CD4-positive, alpha-beta memory T cell (primary cell): Measurements from ENCODE around the gene CDC123. TPM values are rescaled to one million over a fixed set of nuclear protein-coding genes. Genes with fewer than 3 reads are reported as not detected.

Source experiments
- CTCF ChIA-PET: fragments of 350-600 bp; sonication (Branson Sonifier 250); formaldehyde crosslinking; loops from one replicate; lab custom pipeline; 2021; ENCODE audit warnings: inconsistent platforms; ENCODE audit not compliant: partially characterized antibody; lab: Charles Lee
- POLR2A ChIA-PET: fragments of 350-600 bp; sonication (Branson Sonifier 250); formaldehyde crosslinking; loops from one replicate; lab custom pipeline; 2021; ENCODE audit not compliant: partially characterized antibody; lab: Charles Lee
- DNase-seq, 5 donors: peaks; one replicate each; pipeline versions ENCODE4 v3.0.0 to v3.0.0-alpha.2; 2020 to 2022; ENCODE audit warnings: mixed read lengths in 1 of 5
- H3K27ac ChIP-seq: one replicate; pipeline ENCODE4 v1.7.0; 2013; ENCODE audit warnings: low read depth, low read length
- H3K27me3 ChIP-seq: 2 replicates; pipeline ENCODE4 v1.7.0; 2013; ENCODE audit warnings: mild to moderate bottlenecking, low read length, moderate library complexity; ENCODE audit not compliant: insufficient read depth
- H3K36me3 ChIP-seq: 2 replicates; pipeline ENCODE4 v1.7.0; 2013; ENCODE audit warnings: mild to moderate bottlenecking, low read length, moderate library complexity; ENCODE audit not compliant: insufficient read depth
- H3K4me1 ChIP-seq: 2 replicates; pipeline ENCODE4 v1.7.0; 2013; ENCODE audit warnings: mild to moderate bottlenecking, low read length, moderate library complexity; ENCODE audit not compliant: insufficient read depth
- H3K4me3 ChIP-seq, 2 donors: one replicate each; pipeline ENCODE4 v1.7.0; 2013; ENCODE audit warnings: low read length in 2 of 2, mild to moderate bottlenecking in 1 of 2
- H3K9me3 ChIP-seq, 2 donors: one replicate each; pipeline ENCODE4 v1.7.0; 2013; ENCODE audit warnings: low read length in 2 of 2, control low read depth in 1 of 2; ENCODE audit not compliant: control insufficient read depth in 1 of 2
- H3K27ac Mint-ChIP-seq, 7 donors: one replicate each; pipeline ENCODE4 v1.8.0; 2020 to 2021; ENCODE audit warnings: mixed read lengths in 7 of 7, mild to moderate bottlenecking in 6 of 7, inconsistent platforms in 3 of 7, moderate library complexity in 3 of 7
- H3K27me3 Mint-ChIP-seq, 2 donors: one replicate each; pipeline ENCODE4 v1.8.0; 2020 to 2021; ENCODE audit warnings: mixed read lengths in 2 of 2
- H3K36me3 Mint-ChIP-seq, 2 donors: one replicate each; pipeline ENCODE4 v1.8.0; 2020 to 2021; ENCODE audit warnings: mixed read lengths in 2 of 2, inconsistent platforms in 1 of 2, mild to moderate bottlenecking in 1 of 2
- H3K4me1 Mint-ChIP-seq, 4 donors: one replicate each; pipeline ENCODE4 v1.8.0; 2020 to 2021; ENCODE audit warnings: mixed read lengths in 4 of 4, mild to moderate bottlenecking in 1 of 4
- H3K4me3 Mint-ChIP-seq, 8 donors: one replicate each; pipeline ENCODE4 v1.8.0; 2020 to 2021; ENCODE audit warnings: mixed read lengths in 8 of 8, mild to moderate bottlenecking in 7 of 8, moderate library complexity in 6 of 8, inconsistent platforms in 3 of 8
- H3K9me3 Mint-ChIP-seq, 8 donors: one replicate each; pipeline ENCODE4 v1.8.0; 2020 to 2021; ENCODE audit warnings: mixed read lengths in 8 of 8, mild to moderate bottlenecking in 5 of 8, inconsistent platforms in 3 of 8, moderate library complexity in 1 of 8
- intact Hi-C: fragments of 100-400 bp; cut with micrococcal nuclease; formaldehyde crosslinking; loops from one replicate; pipeline ENCODE4 v1.15.1; 2023
- polyA plus RNA-seq, 2 donors: library from polyadenylated mRNA; unstranded; fragments of 300-500 nt; fragmentation: Illumina TruSeq; gene quantifications; one replicate each; pipeline ENCODE4 v1.2.3, GENCODE V29; 2021
- total RNA-seq, 2 experiments: library from RNA; stranded (reverse); gene quantifications; one replicate each; pipeline ENCODE4 v1.2.3, GENCODE V29; 2021

Gene CDC123
- total and polyA plus RNA-seq, 4 experiments from 2014 or later, result 40.7 to 124 (median 71.4) TPM

DNA sequence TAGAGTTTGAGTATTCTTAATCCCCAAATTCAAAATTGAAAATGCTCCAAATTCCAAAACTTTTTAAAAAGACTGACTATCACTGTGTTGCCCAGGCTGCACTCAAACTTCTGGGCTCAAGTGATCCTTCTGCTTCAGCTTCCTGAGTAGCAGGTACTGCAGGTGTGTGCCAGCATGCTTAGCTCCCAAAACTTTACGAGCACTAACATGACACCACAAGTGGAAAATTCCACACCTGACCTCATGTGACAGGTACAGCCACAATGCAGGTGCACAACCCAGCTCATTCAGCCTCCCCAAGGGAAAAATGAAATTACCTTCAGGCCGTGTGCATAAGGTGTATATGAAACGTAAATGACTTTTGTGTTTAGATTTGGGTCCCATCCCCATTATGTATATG lies 16.5 kb downstream of the CDC123 start:
- DNase-seq, result no peak
- no peak overlapping the region for H3K27ac ChIP-seq
- CTCF ChIA-PET, result interaction anchor here (0.8 to 6.0 kb wide), 5 partner anchors 9 to 498 kb away, joined by 3 to 54 read pairs (median 3); no protein-coding TSS in a partner anchor
- Mint-ChIP-seq H3K27me3 (no peaks in the 10 kb centered on the region), H3K9me3 (no peaks in the 10 kb centered on the region), H3K4me1 (peaks cover 10 to 33% (median 18%) of the 10 kb centered on the region in 4 donors), H3K4me3 (no peak overlapping the region), H3K36me3 (peaks cover 40 to 62% of the 10 kb centered on the region in 2 donors), H3K27ac (peak overlapping the region in 2 of 7 donors; percentile 2 to 10)
- peaks cover 53% of the 10 kb centered on the region for H3K36me3 ChIP-seq
- no peaks in the 10 kb centered on the region for H3K27me3 ChIP-seq
- H3K4me1 ChIP-seq, result peaks cover 6% of the 10 kb centered on the region
- no peaks in the 10 kb centered on the region for H3K9me3 ChIP-seq
- no peak overlapping the region for H3K4me3 ChIP-seq
- intact Hi-C loops, result loop anchor here (5.0 kb wide), 1 partner anchor 885 kb away; no protein-coding TSS in a partner anchor
- POLR2A ChIA-PET, result no interaction called here

DNA sequence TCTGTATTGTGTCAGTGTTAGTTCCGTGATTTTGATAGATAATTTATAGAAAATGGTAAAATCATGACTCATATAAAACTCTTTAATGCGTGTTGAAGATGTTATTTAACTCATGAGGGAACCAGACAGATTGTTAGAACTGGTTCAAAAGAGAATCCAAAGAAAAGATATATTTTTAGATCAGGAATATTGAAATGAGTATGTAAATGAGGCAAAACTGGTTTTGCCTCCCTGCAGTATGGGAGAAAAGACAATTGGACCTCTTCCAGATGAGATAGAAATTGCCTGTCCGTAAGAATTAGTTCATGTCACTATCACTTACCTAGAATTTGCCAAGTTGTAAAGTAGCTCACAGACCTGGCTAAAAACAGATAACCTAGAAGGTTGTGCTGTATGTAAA lies 17.6 kb downstream of the CDC123 start:
- H3K4me1 ChIP-seq, result peaks cover 6% of the 10 kb centered on the region
- peaks cover 10 to 26% (median 18%) of the 10 kb centered on the region in 4 donors for H3K4me1 Mint-ChIP-seq
- H3K9me3 Mint-ChIP-seq, result no peaks in the 10 kb centered on the region
- ChIA-PET CTCF (interaction anchor here (1.0 to 6.0 kb wide), 14 partner anchors 11 to 689 kb away, joined by 3 to 54 read pairs (median 6); partner anchors contain the start of genes CDC123 and NUDT5), POLR2A (interaction anchor here (0.6 to 4.4 kb wide), 3 partner anchors 16 to 83 kb away, joined by 3 to 17 read pairs (median 6); partner anchors contain the start of genes CDC123 and NUDT5)
- H3K9me3 ChIP-seq, result no peaks in the 10 kb centered on the region
- no peak for DNase-seq
- H3K36me3 Mint-ChIP-seq, result peaks cover 39 to 56% of the 10 kb centered on the region in 2 donors
- H3K27ac ChIP-seq, result no peak overlapping the region
- intact Hi-C loops, result loop anchor here (1.0 to 5.0 kb wide), 3 partner anchors 19 to 884 kb away; partner anchors contain the start of gene NUDT5
- no peak overlapping the region for H3K4me3 ChIP-seq
- H3K27ac Mint-ChIP-seq, result no peak overlapping the region
- H3K27me3 Mint-ChIP-seq, result no peaks in the 10 kb centered on the region
- no peak overlapping the region for H3K4me3 Mint-ChIP-seq
- H3K36me3 ChIP-seq, result peaks cover 48% of the 10 kb centered on the region
- no peaks in the 10 kb centered on the region for H3K27me3 ChIP-seq

DNA sequence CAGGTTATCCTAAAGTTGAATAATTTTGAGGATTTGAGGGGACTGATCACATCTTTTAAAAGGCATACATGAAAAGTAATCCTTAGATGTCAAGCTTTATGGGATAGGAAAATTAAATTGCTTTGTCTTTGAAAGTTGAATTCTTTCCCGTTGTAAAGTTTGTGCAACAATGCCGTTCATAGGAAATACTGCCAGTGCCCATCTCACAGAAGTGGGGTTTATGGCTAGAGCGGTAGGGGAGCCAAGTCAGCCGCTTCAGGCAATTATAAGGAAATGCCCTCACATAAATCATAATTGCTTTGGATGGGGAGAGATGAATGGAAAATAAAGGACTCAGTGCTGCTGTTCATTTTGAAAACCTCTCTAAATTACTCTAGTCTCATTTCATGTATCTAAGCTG lies 18.1 kb downstream of the CDC123 start:
- Mint-ChIP-seq H3K27me3 (no peaks in the 10 kb centered on the region), H3K36me3 (peaks cover 39 to 56% of the 10 kb centered on the region in 2 donors), H3K9me3 (no peaks in the 10 kb centered on the region), H3K4me3 (no peak overlapping the region), H3K27ac (peak overlapping the region in 4 of 7 donors; percentile 26 to 94 (median 82)), H3K4me1 (peaks cover 10 to 21% (median 17%) of the 10 kb centered on the region in 4 donors)
- POLR2A ChIA-PET, result interaction anchor here (1.9 to 4.4 kb wide), 2 partner anchors 16 to 18 kb away, joined by 6 to 17 read pairs; partner anchors contain the start of genes CDC123 and NUDT5
- Histone ChIP-seq H3K4me1 (peaks cover 6% of the 10 kb centered on the region), H3K9me3 (no peaks in the 10 kb centered on the region), H3K4me3 (no peak overlapping the region), H3K27ac (no peak overlapping the region), H3K36me3 (peaks cover 53% of the 10 kb centered on the region), H3K27me3 (no peaks in the 10 kb centered on the region)
- no peak for DNase-seq
- intact Hi-C loops, result loop anchor here (1.0 to 5.0 kb wide), 3 partner anchors 19 to 883 kb away; partner anchors contain the start of gene NUDT5
- CTCF ChIA-PET, result interaction anchor here (0.5 to 6.0 kb wide), 19 partner anchors 10 to 688 kb away, joined by 3 to 54 read pairs (median 4); partner anchors contain the start of genes CDC123 and NUDT5

DNA sequence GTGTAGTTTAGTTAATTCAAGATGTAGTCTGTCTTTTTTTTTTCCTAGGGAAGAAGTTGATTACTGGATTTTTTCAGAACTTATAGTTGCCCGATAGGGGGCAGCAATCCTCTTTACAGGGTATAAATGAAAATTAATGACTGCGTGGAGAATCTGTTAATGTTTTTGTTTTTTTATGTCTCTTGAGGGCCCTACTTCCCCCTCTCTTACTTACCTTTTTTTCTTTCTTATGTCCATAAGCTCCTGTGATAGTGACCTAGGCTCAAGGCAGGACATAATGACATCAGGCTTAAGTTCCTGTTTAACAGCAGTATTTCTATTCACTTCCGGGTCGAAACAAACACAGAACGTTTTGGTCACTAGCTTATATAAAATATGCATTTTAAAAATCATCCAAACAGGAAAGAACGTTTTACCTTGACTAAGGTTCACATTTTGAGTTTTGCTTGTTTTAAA lies 18.8 kb downstream of the CDC123 start:
- H3K4me1 ChIP-seq, result peaks cover 6% of the 10 kb centered on the region
- intact Hi-C loops, result loop anchor here (1.0 to 5.0 kb wide), 4 partner anchors 20 to 883 kb away; partner anchors contain the start of gene NUDT5
- H3K36me3 Mint-ChIP-seq, result peaks cover 41 to 56% of the 10 kb centered on the region in 2 donors
- CTCF ChIA-PET, result interaction anchor here (0.6 to 6.0 kb wide), 27 partner anchors 9 to 686 kb away, joined by 3 to 54 read pairs (median 4); partner anchors contain the start of genes CDC123 and NUDT5
- no peaks in the 10 kb centered on the region for H3K9me3 ChIP-seq
- peak; percentile 45 to 54 (median 53) for DNase-seq
- no peaks in the 10 kb centered on the region for H3K9me3 Mint-ChIP-seq
- no peak overlapping the region for H3K4me3 ChIP-seq
- no peaks in the 10 kb centered on the region for H3K27me3 ChIP-seq
- H3K27ac ChIP-seq, result peak overlapping the region; percentile 22
- H3K4me1 Mint-ChIP-seq, result peaks cover 10 to 20% (median 16%) of the 10 kb centered on the region in 4 donors
- peak overlapping the region; percentile 45 to 94 (median 89) for H3K27ac Mint-ChIP-seq
- H3K4me3 Mint-ChIP-seq, result peak overlapping the region; percentile 48 to 79 (median 68)
- H3K27me3 Mint-ChIP-seq, result no peaks in the 10 kb centered on the region
- peaks cover 52% of the 10 kb centered on the region for H3K36me3 ChIP-seq
- POLR2A ChIA-PET, result interaction anchor here (1.9 to 4.4 kb wide), 2 partner anchors 17 to 19 kb away, joined by 6 to 17 read pairs; partner anchors contain the start of genes CDC123 and NUDT5

DNA sequence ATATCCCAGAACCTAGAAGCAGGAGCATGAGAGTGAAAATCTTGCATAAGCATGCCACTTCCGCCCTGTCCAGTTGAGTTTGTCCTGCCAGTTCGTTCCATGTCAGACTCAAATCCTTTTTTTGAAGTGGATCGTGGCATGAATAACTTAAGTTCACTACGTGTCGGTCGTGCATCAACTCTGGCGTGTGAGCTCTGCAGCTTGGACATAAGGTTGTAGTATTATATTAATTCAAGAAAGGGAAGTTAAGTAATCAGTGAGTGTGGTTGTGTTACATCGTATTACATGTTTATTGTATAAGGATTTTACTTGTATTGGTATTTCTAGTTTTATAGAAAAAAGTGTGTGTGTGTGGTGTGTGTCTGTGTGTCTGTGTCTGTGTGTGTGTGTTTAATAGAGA lies 23.0 kb downstream of the CDC123 start:
- CTCF ChIA-PET, result interaction anchor here (0.6 to 1.0 kb wide), 2 partner anchors 228 to 492 kb away, joined by 3 read pairs; no protein-coding TSS in a partner anchor
- no peak overlapping the region for H3K4me3 Mint-ChIP-seq
- peaks cover 47 to 55% of the 10 kb centered on the region in 2 donors for H3K36me3 Mint-ChIP-seq

DNA sequence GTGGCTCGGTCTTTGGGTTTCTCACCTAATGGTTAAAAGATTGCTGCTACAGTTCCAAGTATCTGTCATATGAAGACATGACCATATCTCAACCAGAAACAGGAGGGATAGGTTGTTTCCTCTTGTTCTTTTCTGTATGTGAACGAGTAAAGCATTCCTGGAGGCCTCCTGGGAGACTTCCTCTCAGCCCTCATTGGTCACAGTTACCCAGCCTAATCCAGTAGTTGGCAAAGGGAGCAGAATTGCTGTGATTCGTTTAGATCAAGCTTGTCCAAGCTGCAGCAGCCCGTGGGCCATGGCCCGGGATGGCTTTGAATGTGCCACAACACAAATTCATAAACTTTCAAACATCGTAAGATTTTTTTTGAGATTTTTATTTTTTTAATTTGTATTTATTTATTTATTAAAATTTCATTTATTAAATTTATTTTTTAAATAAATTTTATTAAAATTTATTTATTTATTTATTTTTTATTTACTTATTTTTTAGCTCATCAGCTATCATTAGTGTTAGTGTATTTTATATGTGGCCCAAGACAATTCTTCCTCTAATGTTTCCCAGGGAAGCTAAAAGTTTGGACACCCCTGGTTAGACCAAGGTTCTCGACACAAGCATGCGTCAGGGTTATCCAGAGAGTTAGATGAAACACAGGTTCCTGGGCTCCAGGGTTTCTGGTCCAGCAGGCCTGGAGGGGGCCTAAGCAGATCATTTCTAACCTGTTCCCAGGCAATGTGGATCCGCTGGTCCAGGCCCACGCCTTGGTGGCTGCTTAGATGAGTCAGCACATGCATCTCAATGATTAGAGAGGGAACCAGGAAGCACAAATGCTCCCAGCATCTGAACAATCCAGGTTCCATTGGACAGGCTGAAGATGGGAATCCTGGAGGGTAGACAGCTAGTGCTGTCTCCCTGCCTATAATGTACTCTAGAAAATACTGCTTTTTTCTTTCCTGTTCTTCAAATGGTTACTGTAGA lies 25.6 kb downstream of the CDC123 start:
- Mint-ChIP-seq H3K27ac (peak overlapping the region in 2 of 7 donors; percentile 27 to 49), H3K27me3 (no peaks in the 10 kb centered on the region), H3K36me3 (peaks cover 49 to 58% of the 10 kb centered on the region in 2 donors), H3K4me3 (no peak overlapping the region), H3K4me1 (peaks cover 0 to 13% (median 5%) of the 10 kb centered on the region in 4 donors), H3K9me3 (no peaks in the 10 kb centered on the region)
- H3K9me3 ChIP-seq, result no peaks in the 10 kb centered on the region
- intact Hi-C loops, result no loop called here
- H3K27ac ChIP-seq, result no peak overlapping the region
- ChIA-PET POLR2A (no interaction called here), CTCF (interaction anchor here (1.2 kb wide), 1 partner anchor 9 kb away, joined by 5 read pairs; no protein-coding TSS in a partner anchor)
- H3K4me1 ChIP-seq, result no peaks in the 10 kb centered on the region
- peaks cover 36% of the 10 kb centered on the region for H3K36me3 ChIP-seq
- H3K4me3 ChIP-seq, result no peak overlapping the region
- DNase-seq, result no peak
- H3K27me3 ChIP-seq, result no peaks in the 10 kb centered on the region

More for the DNA sequence above, 23.0 kb downstream of the CDC123 start:
- Mint-ChIP-seq H3K4me1 (peaks cover 13 to 28% (median 14%) of the 10 kb centered on the region in 4 donors), H3K27me3 (no peaks in the 10 kb centered on the region), H3K27ac (peak overlapping the region in 2 of 7 donors; percentile 16 to 30), H3K9me3 (no peaks in the 10 kb centered on the region)
- no peak for DNase-seq
- Histone ChIP-seq H3K4me3 (no peak overlapping the region), H3K27ac (no peak overlapping the region), H3K36me3 (peaks cover 39% of the 10 kb centered on the region), H3K9me3 (no peaks in the 10 kb centered on the region), H3K4me1 (peaks cover 6% of the 10 kb centered on the region), H3K27me3 (no peaks in the 10 kb centered on the region)
- POLR2A ChIA-PET, result no interaction called here
- intact Hi-C loops, result no loop called here
